Thyroid gland (tissue), 4 donors: ENCODE data around the gene SIRT3. TPM values are rescaled to one million over a fixed set of nuclear protein-coding genes. Genes with fewer than 3 reads are reported as not detected.
"Not testable (repeated sequence)": the region's sequence is repeated elsewhere in the genome, so short reads cannot be mapped to it uniquely, and the experiment has no call there.

Experiments
- DNase-seq, 2 donors: peaks; one replicate each; pipeline ENCODE4 v3.0.0-alpha.2; 2019
- H3K27ac ChIP-seq, 3 donors: fragments of 200-600 bp; sonication (generic); 1 replicate in 2 of 3; 2 replicates in 1 of 3; pipeline ENCODE4 v1.5.1; 2016 to 2019; ENCODE audit warnings: mild to moderate bottlenecking in 1 of 3, moderate library complexity in 1 of 3
- H3K27me3 ChIP-seq: fragments of 200-600 bp; sonication (generic); one replicate; pipeline ENCODE4 v1.5.1; 2019
- H3K36me3 ChIP-seq, 2 donors: fragments of 200-600 bp; sonication (generic); one replicate each; pipeline ENCODE4 v1.5.1; 2016 to 2019
- H3K4me1 ChIP-seq, 2 donors: fragments of 200-600 bp; sonication (generic); one replicate each; pipeline ENCODE4 v1.5.1; 2017 to 2019
- H3K4me3 ChIP-seq, 3 donors: fragments of 200-600 bp; sonication (generic); replicated peaks in 1 of 3; 1 replicate in 2 of 3; 2 replicates in 1 of 3; pipeline ENCODE4 v1.5.1; 2016; ENCODE audit warnings: mild to moderate bottlenecking in 1 of 3
- H3K9me3 ChIP-seq: fragments of 200-600 bp; sonication (generic); one replicate; pipeline ENCODE4 v1.5.1; 2017
- CTCF ChIP-seq, 6 experiments: fragments of 200-600 bp in 3 of 6; fragments of 450-650 bp in 3 of 6; sonication (generic) in 3 of 6; IDR thresholded peaks; one replicate each; pipeline ENCODE4 v1.5.1; 2016 to 2019; ENCODE audit warnings: antibody characterized with exemption in 6 of 6, mild to moderate bottlenecking in 2 of 6, inconsistent platforms in 1 of 6, moderate library complexity in 1 of 6
- POLR2A ChIP-seq, 2 donors: fragments of 450-650 bp; IDR thresholded peaks; one replicate each; pipeline ENCODE4 v1.6.1; 2017; ENCODE audit warnings: antibody characterized with exemption in 2 of 2, mild to moderate bottlenecking in 2 of 2, moderate library complexity in 1 of 2
- WGBS, 2 donors: methylation state at CpG; one replicate each; pipeline ENCODE4 v1.1.5; 2017; 5-methylcytosine and 5-hydroxymethylcytosine counted together
- intact Hi-C: fragments of 100-400 bp; cut with DNase I; formaldehyde crosslinking; loops from one replicate; pipeline ENCODE4 v1.15.1; 2023
- total RNA-seq, 4 donors: library from RNA; depleted of rRNA; stranded (reverse); fragments of >200 nt; gene quantifications; one replicate each; pipeline ENCODE4 v1.2.3, GENCODE V29; 2016

SIRT3 gene
- total RNA-seq, 4 donors from 2014 or later: 14.3 to 21.2 (median 17.0) TPM

- DNase-seq: no peak
- H3K4me1 ChIP-seq: no peaks in the 10 kb centered on the region
- WGBS, 2 donors: 89 to 91% methylated on average over 16 of the region's 16 CpGs
- H3K27me3 ChIP-seq: no peaks in the 10 kb centered on the region
- no peaks in the 10 kb centered on the region for H3K9me3 ChIP-seq
- H3K36me3 ChIP-seq: peaks cover 0 to 7% of the 10 kb centered on the region in 2 donors
- TF ChIP-seq CTCF (IDR thresholded peaks at IDR 0.05): no peak
- no peak overlapping the region for H3K27ac ChIP-seq
- H3K4me3 ChIP-seq: no peak overlapping the region
- intact Hi-C loops: no loop called here
These were observed 12.9 kb downstream of the SIRT3 start for GRCh38 chr11:223026-223789.

- H3K27ac ChIP-seq: no peak overlapping the region
- DNase-seq: no peak
- H3K4me1 ChIP-seq: no peaks in the 10 kb centered on the region
- no peaks in the 10 kb centered on the region for H3K27me3 ChIP-seq
- intact Hi-C loops: no loop called here
- 95 to 97% methylated on average over 14 of the region's 14 CpGs for WGBS, 2 donors
- TF ChIP-seq POLR2A (IDR thresholded peaks at IDR 0.05) (no peak), CTCF (IDR thresholded peaks at IDR 0.05) (no peak)
- H3K4me3 ChIP-seq: no peak overlapping the region
- peaks cover 0 to 7% of the 10 kb centered on the region in 2 donors for H3K36me3 ChIP-seq
- H3K9me3 ChIP-seq: no peaks in the 10 kb centered on the region
These were observed 13.9 kb downstream of the SIRT3 start for GRCh38 chr11:221998-222789.

GRCh38 chr11:221539-221938 is 14.6 kb downstream of the SIRT3 start:
- no peak overlapping the region for H3K4me3 ChIP-seq
- H3K9me3 ChIP-seq: no peaks in the 10 kb centered on the region
- no peaks in the 10 kb centered on the region for H3K27me3 ChIP-seq
- no peak overlapping the region for H3K27ac ChIP-seq
- TF ChIP-seq POLR2A (IDR thresholded peaks at IDR 0.05) (no peak), CTCF (IDR thresholded peaks at IDR 0.05) (no peak)
- DNase-seq: no peak
- H3K36me3 ChIP-seq: peaks cover 0 to 7% of the 10 kb centered on the region in 2 donors
- intact Hi-C loops: no loop called here
- 85 to 95% methylated on average over 7 of the region's 7 CpGs for WGBS, 2 donors
- H3K4me1 ChIP-seq: no peaks in the 10 kb centered on the region

- WGBS, 2 donors: 90 to 93% methylated on average over 3 of the region's 3 CpGs
- H3K4me3 ChIP-seq, H3K36me3 ChIP-seq, H3K4me1 ChIP-seq, intact Hi-C loops, H3K9me3 ChIP-seq, H3K27me3 ChIP-seq, H3K27ac ChIP-seq, DNase-seq: not testable (repeated sequence)
These were observed 15.4 kb downstream of the SIRT3 start for GRCh38 chr11:220641-221215.

- Histone ChIP-seq H3K27ac (no peak overlapping the region), H3K4me1 (no peaks in the 10 kb centered on the region), H3K9me3 (no peaks in the 10 kb centered on the region), H3K4me3 (no peak overlapping the region), H3K27me3 (no peaks in the 10 kb centered on the region), H3K36me3 (peaks cover 17 to 22% of the 10 kb centered on the region in 2 donors)
- TF ChIP-seq POLR2A (IDR thresholded peaks at IDR 0.05): no peak
- intact Hi-C loops: no loop called here
- DNase-seq: no peak
- WGBS, 2 donors: 93% methylated on average over 29 of the region's 29 CpGs
These were observed 17.1 kb downstream of the SIRT3 start for GRCh38 chr11:218815-219593.
